PC-9 (cell line): ENCODE results near the gene STK24.

Source experiments
- CTCF ChIP-seq: fragments of 200-600 bp; sonication (generic); conservative IDR thresholded peaks from 2 replicates; pipeline ENCODE4 v1.6.1; 2017; ENCODE audit warnings: mixed run types, antibody characterized with exemption, mild to moderate bottlenecking, moderate library complexity
- EZH2 ChIP-seq: fragments of 200-600 bp; sonication (generic); IDR thresholded peaks from 2 replicates; pipeline ENCODE4 v1.8.0; 2017; ENCODE audit warnings: antibody characterized with exemption, low read depth

GRCh38 chr13:98515818-98516465 lies 61.0 kb downstream of the STK24 start:
- TF ChIP-seq CTCF (no peak), EZH2 (no peak)
